ENCODE data around the gene REXO1. TPM values are rescaled to one million over a fixed set of nuclear protein-coding genes. Genes with fewer than 3 reads are reported as not detected.
"Not testable (repeated sequence)": the region's sequence is repeated elsewhere in the genome, so short reads cannot be mapped to it uniquely, and the experiment has no call there.

REXO1 gene
- polyA plus RNA-seq, 3 donors = 2.8 to 60.8 (median 3.0) TPM

GRCh38 chr19:1876496-1877279 lies 28.4 kb upstream of the REXO1 start:
- H3K27me3 ChIP-seq (ENCODE audit: control insufficient read depth in 2 of 2, insufficient read depth in 2 of 2, low read length in 2 of 2); DNase-seq; H3K27me3 Mint-ChIP-seq (ENCODE audit: low read depth in 3 of 3); H3K9me3 Mint-ChIP-seq; H3K9me3 ChIP-seq (replicated peaks in 1 of 2; ENCODE audit: control insufficient read depth in 1 of 2, insufficient read depth in 1 of 2, low read length in 2 of 2): not testable (repeated sequence)
- H3K4me2 ChIP-seq (replicated peaks; ENCODE audit: extremely low read depth, low read length, poor library complexity, severe bottlenecking) = peak overlapping the region; percentile 84
- peak overlapping the region; percentile 97 for H3K9ac ChIP-seq (ENCODE audit: insufficient read depth, low read length, poor library complexity, severe bottlenecking)
- H4K20me1 ChIP-seq (ENCODE audit: insufficient read depth, low read length) = peaks cover 51% of the 10 kb centered on the region
- H3K36me3 ChIP-seq (replicated peaks in 1 of 2; ENCODE audit: control insufficient read depth in 1 of 2, insufficient read depth in 2 of 2, low read length in 2 of 2) = peaks cover 19 to 29% of the 10 kb centered on the region in 2 donors
- intact Hi-C loops (cut with micrococcal nuclease) = loop anchor here in 1 of 2 donors (1.0 kb wide), 1 partner anchor 8 kb away; no protein-coding TSS in a partner anchor
- H2AFZ ChIP-seq (ENCODE audit: insufficient read depth, low read depth, low read length, poor library complexity, severe bottlenecking) = peak overlapping the region; percentile 61
- peaks cover 25% of the 10 kb centered on the region for H3K4me1 Mint-ChIP-seq
- peaks cover 27 to 32% of the 10 kb centered on the region in 2 donors for H3K4me1 ChIP-seq (ENCODE audit: control insufficient read depth in 1 of 2, insufficient read depth in 2 of 2, low read length in 2 of 2)
- H3K36me3 Mint-ChIP-seq = peaks cover 13 to 27% of the 10 kb centered on the region in 2 donors
- peak overlapping the region; percentile 86 to 98 for H3K27ac ChIP-seq (ENCODE audit: low read depth in 1 of 2, low read length in 2 of 2)
- peak overlapping the region in 6 of 7 donors; percentile 73 to 93 (median 92) for H3K27ac Mint-ChIP-seq
- H3K4me3 Mint-ChIP-seq = peak overlapping the region; percentile 81 to 97
- peak overlapping the region; percentile 92 to 98 (median 92) for H3K4me3 ChIP-seq (replicated peaks in 1 of 3; ENCODE audit: low read depth in 2 of 3, low read length in 3 of 3)
- peaks cover 53% of the 10 kb centered on the region for H3K79me2 ChIP-seq (ENCODE audit: insufficient read depth, low read length)
- WGBS (ENCODE audit: insufficient coverage) = 29% methylated on average over 29 of the region's 53 CpGs

- Mint-ChIP-seq H3K9me3 (no peaks in the 10 kb centered on the region), H3K4me1 (peaks cover 25% of the 10 kb centered on the region), H3K4me3 (peak overlapping the region; percentile 97 to 98), H3K27me3 (ENCODE audit: low read depth in 3 of 3) (no peaks in the 10 kb centered on the region), H3K36me3 (peaks cover 13 to 25% of the 10 kb centered on the region in 2 donors), H3K27ac (peak overlapping the region; percentile 93 to 97 (median 94))
- H3K27ac ChIP-seq (ENCODE audit: low read depth in 1 of 2, low read length in 2 of 2) = peak overlapping the region; percentile 86 to 98
- H3K36me3 ChIP-seq (replicated peaks in 1 of 2; ENCODE audit: control insufficient read depth in 1 of 2, insufficient read depth in 2 of 2, low read length in 2 of 2) = peaks cover 22 to 35% of the 10 kb centered on the region in 2 donors
- no peaks in the 10 kb centered on the region for H3K27me3 ChIP-seq (ENCODE audit: control insufficient read depth in 2 of 2, insufficient read depth in 2 of 2, low read length in 2 of 2)
- H3K9me3 ChIP-seq (replicated peaks in 1 of 2; ENCODE audit: control insufficient read depth in 1 of 2, insufficient read depth in 1 of 2, low read length in 2 of 2) = no peaks in the 10 kb centered on the region
- H2AFZ ChIP-seq (ENCODE audit: insufficient read depth, low read depth, low read length, poor library complexity, severe bottlenecking) = peak overlapping the region; percentile 61
- peak overlapping the region; percentile 97 for H3K9ac ChIP-seq (ENCODE audit: insufficient read depth, low read length, poor library complexity, severe bottlenecking)
- H3K4me3 ChIP-seq (replicated peaks in 1 of 3; ENCODE audit: low read depth in 2 of 3, low read length in 3 of 3) = peak overlapping the region; percentile 92 to 98 (median 92)
- DNase-seq = peak; percentile 91 to 93 (median 93)
- TF ChIP-seq CTCF (IDR thresholded peaks at IDR 0.05) = no peak
- H3K4me2 ChIP-seq (replicated peaks; ENCODE audit: extremely low read depth, low read length, poor library complexity, severe bottlenecking) = peak overlapping the region; percentile 84
- H3K4me1 ChIP-seq (ENCODE audit: control insufficient read depth in 1 of 2, insufficient read depth in 2 of 2, low read length in 2 of 2) = peaks cover 27 to 32% of the 10 kb centered on the region in 2 donors
- H3K79me2 ChIP-seq (ENCODE audit: insufficient read depth, low read length) = peaks cover 59% of the 10 kb centered on the region
- H4K20me1 ChIP-seq (ENCODE audit: insufficient read depth, low read length) = peaks cover 56% of the 10 kb centered on the region
- intact Hi-C loops (cut with micrococcal nuclease) = loop anchor here in 1 of 2 donors (1.0 kb wide), 1 partner anchor 8 kb away; no protein-coding TSS in a partner anchor
- under 1% methylated on average over 87 of the region's 87 CpGs for WGBS (ENCODE audit: insufficient coverage)
Measured at GRCh38 chr19:1875646-1876495, 27.6 kb upstream of the REXO1 start.

GRCh38 chr19:1875265-1875645 lies 27.0 kb upstream of the REXO1 start:
- WGBS (ENCODE audit: insufficient coverage) = 0% methylated on average over 9 of the region's 11 CpGs
- Histone ChIP-seq H3K79me2 (ENCODE audit: insufficient read depth, low read length) (peaks cover 58% of the 10 kb centered on the region), H3K36me3 (replicated peaks in 1 of 2; ENCODE audit: control insufficient read depth in 1 of 2, insufficient read depth in 2 of 2, low read length in 2 of 2) (peaks cover 18 to 31% of the 10 kb centered on the region in 2 donors), H3K4me3 (replicated peaks in 1 of 3; ENCODE audit: low read depth in 2 of 3, low read length in 3 of 3) (peak overlapping the region; percentile 92 to 98 (median 92)), H3K4me1 (ENCODE audit: control insufficient read depth in 1 of 2, insufficient read depth in 2 of 2, low read length in 2 of 2) (peaks cover 27 to 32% of the 10 kb centered on the region in 2 donors), H3K9ac (ENCODE audit: insufficient read depth, low read length, poor library complexity, severe bottlenecking) (peak overlapping the region; percentile 97), H4K20me1 (ENCODE audit: insufficient read depth, low read length) (peaks cover 54% of the 10 kb centered on the region), H3K27ac (ENCODE audit: low read depth in 1 of 2, low read length in 2 of 2) (peak overlapping the region; percentile 86 to 98), H3K4me2 (replicated peaks; ENCODE audit: extremely low read depth, low read length, poor library complexity, severe bottlenecking) (peak overlapping the region; percentile 84)
- H3K4me3 Mint-ChIP-seq = peak overlapping the region; percentile 97 to 98
- H3K9me3 ChIP-seq (replicated peaks in 1 of 2; ENCODE audit: control insufficient read depth in 1 of 2, insufficient read depth in 1 of 2, low read length in 2 of 2); H3K27me3 ChIP-seq (ENCODE audit: control insufficient read depth in 2 of 2, insufficient read depth in 2 of 2, low read length in 2 of 2); intact Hi-C loops (cut with micrococcal nuclease); H2AFZ ChIP-seq (ENCODE audit: insufficient read depth, low read depth, low read length, poor library complexity, severe bottlenecking); DNase-seq; H3K27me3 Mint-ChIP-seq (ENCODE audit: low read depth in 3 of 3); H3K9me3 Mint-ChIP-seq: not testable (repeated sequence)
- peaks cover 25% of the 10 kb centered on the region for H3K4me1 Mint-ChIP-seq
- peaks cover 10 to 25% of the 10 kb centered on the region in 2 donors for H3K36me3 Mint-ChIP-seq
- peak overlapping the region; percentile 93 to 97 (median 94) for H3K27ac Mint-ChIP-seq

Measured in CD14-positive monocyte (primary cell).